ENCODE results near the gene SPEG. TPM values are rescaled to one million over a fixed set of nuclear protein-coding genes. Genes with fewer than 3 reads are reported as not detected.

The SPEG gene
- total RNA-seq, 1 experiment from 2014 or later: not detected

DNA sequence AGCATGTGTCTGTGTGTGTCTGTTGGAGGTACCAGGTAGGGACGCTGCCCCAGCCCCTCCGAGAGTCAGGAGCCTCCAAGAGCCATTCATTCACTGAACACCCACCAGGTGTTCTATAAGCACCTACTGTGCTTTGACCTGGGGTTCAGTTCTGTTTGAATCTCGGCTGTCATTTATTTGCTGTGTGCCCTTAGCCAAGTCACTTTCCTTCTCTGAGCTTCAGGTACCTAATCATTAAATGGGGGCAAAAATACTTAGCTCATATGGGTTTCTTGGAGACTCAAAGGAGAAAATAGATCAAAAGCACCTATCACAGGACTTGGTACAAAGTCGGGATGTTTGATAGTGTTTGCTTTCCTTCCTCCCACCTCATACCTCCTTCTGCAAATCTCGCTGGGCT lies 92.8 kb downstream of the SPEG start:
- Histone ChIP-seq H3K4me1 (ENCODE audit: low read length) (peaks cover 3% of the 10 kb centered on the region), H3K27me3 (ENCODE audit: low read length) (0 out of 2 replicates have a peak, but pooled peaks cover 2% of the 10 kb centered on the region), H3K4me2 (ENCODE audit: low read depth, low read length, poor library complexity, severe bottlenecking) (no peak overlapping the region), H3K9ac (ENCODE audit: low read length) (no peak overlapping the region), H3K36me3 (ENCODE audit: insufficient read depth, low read length) (no peaks in the 10 kb centered on the region), H3K4me3 (ENCODE audit: low read length) (no peak overlapping the region), H3K79me2 (ENCODE audit: low read length) (no peaks in the 10 kb centered on the region), H3K9me2 (replicated peaks; ENCODE audit: insufficient read depth, low read length) (no peaks in the 10 kb centered on the region), H3K9me3 (ENCODE audit: low read length) (no peaks in the 10 kb centered on the region), H4K20me1 (ENCODE audit: insufficient read depth, low read depth, low read length) (0 out of 2 replicates have a peak, but pooled peaks cover 7% of the 10 kb centered on the region), H3K27ac (ENCODE audit: low read length) (no peak overlapping the region), H2AFZ (ENCODE audit: low read length) (no peak overlapping the region)
- DNase-seq: no peak

DNA sequence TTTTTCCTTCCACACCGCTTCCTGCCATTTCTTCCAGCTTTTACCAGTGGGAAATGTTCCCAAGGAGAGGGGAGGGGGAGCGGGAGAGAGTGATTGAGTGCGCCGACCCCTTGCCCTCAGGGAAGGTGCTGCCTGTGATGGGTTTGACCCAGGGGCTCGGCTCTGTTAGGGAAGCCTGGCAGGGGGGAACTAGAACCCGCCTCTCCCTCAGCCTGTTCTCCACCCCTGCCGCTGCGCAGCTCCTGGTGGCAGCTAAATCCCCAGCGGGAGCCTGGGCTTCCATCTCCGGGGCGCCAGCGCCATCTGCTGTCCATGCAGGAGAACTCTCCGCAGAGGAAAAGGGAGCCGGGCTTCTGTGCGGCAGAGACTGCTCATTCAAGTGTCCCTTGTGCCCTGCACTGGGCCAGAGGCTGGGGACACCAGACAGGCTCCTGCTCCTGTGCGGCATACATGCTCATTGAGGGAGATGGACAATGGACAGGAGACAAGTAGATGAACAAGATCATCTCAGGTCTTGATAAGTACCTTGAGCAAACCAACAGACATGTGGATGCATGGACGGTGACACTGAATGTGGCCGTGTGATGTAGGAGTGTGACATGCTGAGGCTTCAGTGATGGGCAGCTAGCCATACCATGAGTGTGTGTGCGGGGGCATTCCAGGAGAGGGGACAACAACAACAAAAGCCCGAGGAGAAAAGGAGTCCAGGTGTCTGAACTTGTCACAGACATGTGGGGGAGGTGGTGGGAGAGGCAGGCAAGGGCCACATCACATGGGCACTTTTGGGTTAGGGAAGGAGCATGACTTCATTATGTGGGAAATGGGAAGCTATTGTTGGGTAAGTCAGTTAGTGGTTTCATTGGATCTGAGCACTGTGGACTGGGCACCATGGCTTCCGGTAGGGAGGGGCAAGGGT lies 95.7 kb downstream of the SPEG start:
- Histone ChIP-seq H3K9me2 (replicated peaks; ENCODE audit: insufficient read depth, low read length) (no peaks in the 10 kb centered on the region), H3K27ac (ENCODE audit: low read length) (no peak overlapping the region), H3K4me3 (ENCODE audit: low read length) (no peak overlapping the region), H3K36me3 (ENCODE audit: insufficient read depth, low read length) (no peaks in the 10 kb centered on the region), H3K4me1 (ENCODE audit: low read length) (peaks cover 3% of the 10 kb centered on the region), H3K27me3 (ENCODE audit: low read length) (0 out of 2 replicates have a peak, but pooled peaks cover 2% of the 10 kb centered on the region), H3K4me2 (ENCODE audit: low read depth, low read length, poor library complexity, severe bottlenecking) (no peak overlapping the region), H3K9me3 (ENCODE audit: low read length) (no peaks in the 10 kb centered on the region), H2AFZ (ENCODE audit: low read length) (no peak overlapping the region), H4K20me1 (ENCODE audit: insufficient read depth, low read depth, low read length) (0 out of 2 replicates have a peak, but pooled peaks cover 7% of the 10 kb centered on the region), H3K9ac (ENCODE audit: low read length) (no peak overlapping the region), H3K79me2 (ENCODE audit: low read length) (no peaks in the 10 kb centered on the region)
- DNase-seq: peak; percentile 95

DNA sequence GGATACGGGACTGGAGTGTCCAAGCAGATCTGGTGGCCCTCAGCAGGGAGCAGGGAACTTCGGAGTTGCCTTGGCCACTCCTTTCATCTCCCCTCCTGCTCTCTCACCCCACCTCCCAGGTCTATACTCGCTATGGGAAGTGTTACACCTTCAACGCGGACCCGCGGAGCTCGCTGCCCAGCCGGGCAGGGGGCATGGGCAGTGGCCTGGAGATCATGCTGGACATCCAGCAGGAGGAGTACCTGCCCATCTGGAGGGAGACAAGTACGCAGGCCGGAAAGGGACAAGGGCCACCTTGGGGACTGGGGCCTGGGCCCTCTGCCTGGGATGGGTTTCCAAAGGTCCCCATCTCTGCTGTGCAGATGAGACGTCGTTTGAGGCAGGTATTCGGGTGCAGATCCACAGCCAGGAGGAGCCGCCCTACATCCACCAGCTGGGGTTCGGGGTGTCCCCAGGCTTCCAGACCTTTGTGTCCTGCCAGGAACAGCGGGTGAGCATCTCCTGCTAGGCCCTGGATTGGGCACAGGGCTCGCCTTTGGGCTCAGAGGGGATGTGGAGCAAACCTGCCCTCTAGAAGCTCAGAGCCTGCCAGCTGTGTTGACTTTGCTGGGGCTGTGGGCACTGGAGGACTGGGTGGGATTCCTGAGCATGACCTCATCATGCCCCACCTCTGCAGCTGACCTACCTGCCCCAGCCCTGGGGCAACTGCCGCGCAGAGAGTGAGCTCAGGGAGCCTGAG lies 97.2 kb downstream of the SPEG start:
- 0 out of 2 replicates have a peak, but pooled peaks cover 2% of the 10 kb centered on the region for H3K27me3 ChIP-seq (ENCODE audit: low read length)
- H3K9me2 ChIP-seq (replicated peaks; ENCODE audit: insufficient read depth, low read length): no peaks in the 10 kb centered on the region
- no peak overlapping the region for H3K9ac ChIP-seq (ENCODE audit: low read length)
- H3K4me1 ChIP-seq (ENCODE audit: low read length): peaks cover 3% of the 10 kb centered on the region
- no peak for DNase-seq
- H4K20me1 ChIP-seq (ENCODE audit: insufficient read depth, low read depth, low read length): 0 out of 2 replicates have a peak, but pooled peaks cover 7% of the 10 kb centered on the region
- H3K36me3 ChIP-seq (ENCODE audit: insufficient read depth, low read length): no peaks in the 10 kb centered on the region
- no peak overlapping the region for H3K4me3 ChIP-seq (ENCODE audit: low read length)
- no peak overlapping the region for H3K4me2 ChIP-seq (ENCODE audit: low read depth, low read length, poor library complexity, severe bottlenecking)
- no peak overlapping the region for H3K27ac ChIP-seq (ENCODE audit: low read length)
- no peaks in the 10 kb centered on the region for H3K79me2 ChIP-seq (ENCODE audit: low read length)
- no peak overlapping the region for H2AFZ ChIP-seq (ENCODE audit: low read length)
- no peaks in the 10 kb centered on the region for H3K9me3 ChIP-seq (ENCODE audit: low read length)

DNA sequence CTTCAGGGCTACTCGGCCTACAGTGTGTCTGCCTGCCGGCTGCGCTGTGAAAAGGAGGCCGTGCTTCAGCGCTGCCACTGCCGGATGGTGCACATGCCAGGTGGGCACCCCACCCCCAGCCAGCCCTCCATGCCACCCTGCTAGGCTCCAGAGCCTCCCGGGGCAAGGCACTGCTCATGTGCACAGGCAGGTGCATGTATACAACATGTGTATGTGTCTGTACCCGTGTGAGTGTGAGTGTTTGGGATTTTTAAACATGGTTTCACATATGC lies 97.7 kb downstream of the SPEG start:
- H3K9ac ChIP-seq (ENCODE audit: low read length): no peak overlapping the region
- 0 out of 2 replicates have a peak, but pooled peaks cover 2% of the 10 kb centered on the region for H3K27me3 ChIP-seq (ENCODE audit: low read length)
- H3K4me3 ChIP-seq (ENCODE audit: low read length): no peak overlapping the region
- no peak overlapping the region for H3K4me2 ChIP-seq (ENCODE audit: low read depth, low read length, poor library complexity, severe bottlenecking)
- 0 out of 2 replicates have a peak, but pooled peaks cover 7% of the 10 kb centered on the region for H4K20me1 ChIP-seq (ENCODE audit: insufficient read depth, low read depth, low read length)
- no peaks in the 10 kb centered on the region for H3K36me3 ChIP-seq (ENCODE audit: insufficient read depth, low read length)
- no peak overlapping the region for H2AFZ ChIP-seq (ENCODE audit: low read length)
- no peak for DNase-seq
- H3K9me3 ChIP-seq (ENCODE audit: low read length): no peaks in the 10 kb centered on the region
- H3K27ac ChIP-seq (ENCODE audit: low read length): no peak overlapping the region
- H3K9me2 ChIP-seq (replicated peaks; ENCODE audit: insufficient read depth, low read length): no peaks in the 10 kb centered on the region
- peaks cover 3% of the 10 kb centered on the region for H3K4me1 ChIP-seq (ENCODE audit: low read length)
- H3K79me2 ChIP-seq (ENCODE audit: low read length): no peaks in the 10 kb centered on the region

DNA sequence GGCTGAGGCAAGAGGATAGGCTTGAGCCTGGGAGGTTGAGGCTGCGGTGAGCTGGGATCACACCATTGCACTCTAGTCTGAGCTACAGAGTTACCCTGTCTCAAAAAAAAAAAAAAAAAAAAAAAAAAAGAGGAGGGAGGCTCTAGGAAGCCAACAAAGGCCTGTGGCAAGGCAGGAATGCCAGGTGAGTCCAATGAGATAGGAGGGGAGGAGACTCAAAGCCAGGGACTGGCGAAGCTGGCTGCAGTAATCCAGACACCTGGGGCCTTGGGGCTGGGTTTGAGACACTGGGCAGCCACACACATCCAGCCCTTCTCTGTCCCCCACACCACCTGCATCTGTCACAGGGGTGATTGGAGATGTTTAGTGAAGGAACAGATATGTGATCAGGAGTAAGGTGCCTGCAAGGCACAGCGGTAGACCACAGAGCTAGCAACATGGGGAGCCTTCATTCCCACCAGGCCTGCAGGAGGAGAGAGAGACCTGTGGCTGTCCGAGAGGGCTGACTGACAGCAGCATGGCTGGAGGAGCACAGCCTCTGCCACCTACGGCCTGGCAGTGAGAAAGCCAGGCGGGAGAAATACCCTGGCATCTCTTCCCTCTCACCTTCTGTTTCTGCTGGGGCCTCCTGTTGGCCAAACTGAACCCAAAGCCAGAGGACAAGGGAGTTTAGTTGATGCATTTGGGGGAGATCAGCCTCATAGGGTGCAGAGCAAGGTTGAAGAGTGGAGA lies 99.5 kb downstream of the SPEG start:
- DNase-seq: no peak
- H3K4me3 ChIP-seq (ENCODE audit: low read length): no peak overlapping the region
- H3K79me2 ChIP-seq (ENCODE audit: low read length): no peaks in the 10 kb centered on the region
- 0 out of 2 replicates have a peak, but pooled peaks cover 2% of the 10 kb centered on the region for H3K27me3 ChIP-seq (ENCODE audit: low read length)
- H3K4me2 ChIP-seq (ENCODE audit: low read depth, low read length, poor library complexity, severe bottlenecking): no peak overlapping the region
- no peak overlapping the region for H3K9ac ChIP-seq (ENCODE audit: low read length)
- no peak overlapping the region for H3K27ac ChIP-seq (ENCODE audit: low read length)
- H3K36me3 ChIP-seq (ENCODE audit: insufficient read depth, low read length): no peaks in the 10 kb centered on the region
- H2AFZ ChIP-seq (ENCODE audit: low read length): no peak overlapping the region
- H3K4me1 ChIP-seq (ENCODE audit: low read length): peaks cover 3% of the 10 kb centered on the region
- no peaks in the 10 kb centered on the region for H3K9me2 ChIP-seq (replicated peaks; ENCODE audit: insufficient read depth, low read length)
- no peaks in the 10 kb centered on the region for H3K9me3 ChIP-seq (ENCODE audit: low read length)
- 0 out of 2 replicates have a peak, but pooled peaks cover 7% of the 10 kb centered on the region for H4K20me1 ChIP-seq (ENCODE audit: insufficient read depth, low read depth, low read length)

DNA sequence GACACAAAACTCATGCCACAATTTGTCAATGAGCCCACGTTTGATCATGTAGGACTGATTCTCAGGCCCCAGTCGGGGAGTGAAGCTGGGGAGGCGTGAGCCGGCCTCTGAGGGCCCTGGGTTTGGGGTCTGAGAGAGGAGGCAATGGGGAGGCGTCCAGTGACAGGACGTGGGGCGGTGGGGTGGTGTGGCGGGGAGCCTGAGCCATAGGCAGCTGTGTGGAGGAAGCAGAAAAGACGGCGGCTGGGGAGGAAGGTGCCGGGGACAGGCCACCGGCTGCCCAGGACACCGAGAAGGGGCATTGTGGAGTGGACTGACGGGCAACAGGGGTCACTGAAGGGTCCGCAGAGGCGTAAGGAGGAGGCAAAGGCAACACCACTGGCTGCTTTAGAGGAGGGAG lies 101.8 kb downstream of the SPEG start:
- Histone ChIP-seq H3K79me2 (ENCODE audit: low read length) (no peaks in the 10 kb centered on the region), H3K4me2 (ENCODE audit: low read depth, low read length, poor library complexity, severe bottlenecking) (no peak overlapping the region), H3K36me3 (ENCODE audit: insufficient read depth, low read length) (peaks cover 9% of the 10 kb centered on the region; the same call in 1 of the 2 replicates), H3K9me3 (ENCODE audit: low read length) (no peaks in the 10 kb centered on the region), H3K9ac (ENCODE audit: low read length) (no peak overlapping the region), H4K20me1 (ENCODE audit: insufficient read depth, low read depth, low read length) (no peaks in the 10 kb centered on the region), H3K27ac (ENCODE audit: low read length) (no peak overlapping the region), H3K27me3 (ENCODE audit: low read length) (no peaks in the 10 kb centered on the region), H3K4me3 (ENCODE audit: low read length) (no peak overlapping the region), H2AFZ (ENCODE audit: low read length) (no peak overlapping the region), H3K9me2 (replicated peaks; ENCODE audit: insufficient read depth, low read length) (no peaks in the 10 kb centered on the region), H3K4me1 (ENCODE audit: low read length) (peaks cover 2% of the 10 kb centered on the region; the same call in 1 of the 2 replicates)
- no peak for DNase-seq

DNA sequence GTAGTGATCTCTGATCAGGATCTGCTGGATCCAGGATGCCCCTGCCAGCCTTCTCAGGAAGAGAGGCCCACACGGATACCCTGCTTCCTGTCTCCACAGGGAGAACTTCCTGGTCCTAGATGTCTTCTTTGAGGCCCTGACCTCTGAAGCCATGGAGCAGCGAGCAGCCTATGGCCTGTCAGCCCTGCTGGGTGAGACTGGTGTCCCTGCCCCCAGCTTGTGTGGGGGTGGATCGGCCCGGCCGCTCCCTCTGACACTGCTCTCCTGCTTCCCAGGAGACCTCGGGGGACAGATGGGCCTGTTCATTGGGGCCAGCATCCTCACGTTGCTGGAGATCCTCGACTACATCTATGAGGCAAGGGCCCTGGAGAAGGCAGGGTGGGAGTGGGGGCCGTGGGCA lies 102.3 kb downstream of the SPEG start:
- Histone ChIP-seq H2AFZ (ENCODE audit: low read length) (no peak overlapping the region), H3K9me3 (ENCODE audit: low read length) (no peaks in the 10 kb centered on the region), H3K4me2 (ENCODE audit: low read depth, low read length, poor library complexity, severe bottlenecking) (no peak overlapping the region), H3K36me3 (ENCODE audit: insufficient read depth, low read length) (peaks cover 9% of the 10 kb centered on the region; the same call in 1 of the 2 replicates), H3K79me2 (ENCODE audit: low read length) (peaks cover under 1% of the 10 kb centered on the region; the same call in 1 of the 2 replicates), H3K9ac (ENCODE audit: low read length) (no peak overlapping the region), H3K4me1 (ENCODE audit: low read length) (peaks cover 7% of the 10 kb centered on the region), H3K4me3 (ENCODE audit: low read length) (no peak overlapping the region), H4K20me1 (ENCODE audit: insufficient read depth, low read depth, low read length) (no peaks in the 10 kb centered on the region), H3K9me2 (replicated peaks; ENCODE audit: insufficient read depth, low read length) (no peaks in the 10 kb centered on the region), H3K27ac (ENCODE audit: low read length) (no peak overlapping the region), H3K27me3 (ENCODE audit: low read length) (no peaks in the 10 kb centered on the region)
- no peak for DNase-seq

All from Karpas-422 (cell line).